ENCODE results near the gene ZBTB14.

Gene ZBTB14

DNA sequence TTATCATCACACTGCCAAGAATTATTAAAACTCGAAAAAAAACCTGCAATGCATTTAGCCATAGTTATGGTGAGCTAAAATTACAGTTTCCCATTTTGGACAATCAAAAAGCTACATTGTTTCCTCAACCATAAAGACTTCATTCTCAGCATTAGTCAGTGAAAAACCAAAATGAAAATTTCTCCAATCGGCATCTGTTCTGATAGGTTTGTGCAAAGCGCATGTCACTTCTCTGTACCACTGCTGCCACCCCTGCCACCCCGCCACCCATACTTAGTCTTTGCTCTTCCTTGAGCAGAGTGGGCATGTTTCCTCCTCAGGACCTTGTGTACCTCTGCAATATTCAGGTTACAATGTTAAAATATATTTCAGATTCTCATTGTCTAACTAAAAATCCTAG lies 7.1 kb upstream of the ZBTB14 start:
- ChIA-PET POLR2A (ENCODE audit: low non-redundant PET) (no interaction called here), CTCF (no interaction called here)
- H3K27ac ChIP-seq, result no peak overlapping the region
- DNase-seq (ENCODE audit: low spot score), result no peak
- TF ChIP-seq, protein P1, sequence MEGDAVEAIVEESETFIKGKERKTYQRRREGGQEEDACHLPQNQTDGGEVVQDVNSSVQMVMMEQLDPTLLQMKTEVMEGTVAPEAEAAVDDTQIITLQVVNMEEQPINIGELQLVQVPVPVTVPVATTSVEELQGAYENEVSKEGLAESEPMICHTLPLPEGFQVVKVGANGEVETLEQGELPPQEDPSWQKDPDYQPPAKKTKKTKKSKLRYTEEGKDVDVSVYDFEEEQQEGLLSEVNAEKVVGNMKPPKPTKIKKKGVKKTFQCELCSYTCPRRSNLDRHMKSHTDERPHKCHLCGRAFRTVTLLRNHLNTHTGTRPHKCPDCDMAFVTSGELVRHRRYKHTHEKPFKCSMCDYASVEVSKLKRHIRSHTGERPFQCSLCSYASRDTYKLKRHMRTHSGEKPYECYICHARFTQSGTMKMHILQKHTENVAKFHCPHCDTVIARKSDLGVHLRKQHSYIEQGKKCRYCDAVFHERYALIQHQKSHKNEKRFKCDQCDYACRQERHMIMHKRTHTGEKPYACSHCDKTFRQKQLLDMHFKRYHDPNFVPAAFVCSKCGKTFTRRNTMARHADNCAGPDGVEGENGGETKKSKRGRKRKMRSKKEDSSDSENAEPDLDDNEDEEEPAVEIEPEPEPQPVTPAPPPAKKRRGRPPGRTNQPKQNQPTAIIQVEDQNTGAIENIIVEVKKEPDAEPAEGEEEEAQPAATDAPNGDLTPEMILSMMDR (conservative IDR thresholded peaks at IDR 0.05; ENCODE audit: low read depth), result no peak

DNA sequence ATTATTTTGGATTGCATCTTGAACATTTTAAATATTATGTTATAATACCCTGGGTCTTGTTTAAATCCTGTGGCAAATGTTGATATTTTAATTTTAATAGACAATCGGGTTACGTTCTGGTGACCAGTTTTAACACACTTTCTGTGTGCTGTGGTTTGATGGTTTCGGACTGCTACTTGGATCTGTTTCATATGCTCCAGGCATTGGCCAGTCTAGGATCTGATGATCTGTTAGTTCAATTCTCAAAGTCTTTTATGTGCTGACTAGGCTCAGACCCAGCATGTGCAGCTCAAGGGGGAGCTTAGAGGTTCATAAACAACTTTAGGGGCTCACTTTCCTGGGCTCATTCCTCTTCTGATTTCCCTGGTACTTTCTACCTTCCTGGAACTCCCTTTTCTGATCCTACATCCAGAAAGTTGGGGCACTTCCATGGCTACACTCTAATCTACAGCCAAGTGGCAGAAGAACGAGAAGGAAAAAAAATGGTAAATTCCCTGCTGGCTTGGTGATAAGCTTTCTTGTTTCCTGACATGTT lies 5.0 kb upstream of the ZBTB14 start:
- no peak for DNase-seq (ENCODE audit: low spot score)
- CTCF ChIA-PET, result no interaction called here
- no peak overlapping the region for H3K27ac ChIP-seq
- TF ChIP-seq, protein P1 (conservative IDR thresholded peaks at IDR 0.05; ENCODE audit: low read depth), result no peak
- POLR2A ChIA-PET (ENCODE audit: low non-redundant PET), result no interaction called here

DNA sequence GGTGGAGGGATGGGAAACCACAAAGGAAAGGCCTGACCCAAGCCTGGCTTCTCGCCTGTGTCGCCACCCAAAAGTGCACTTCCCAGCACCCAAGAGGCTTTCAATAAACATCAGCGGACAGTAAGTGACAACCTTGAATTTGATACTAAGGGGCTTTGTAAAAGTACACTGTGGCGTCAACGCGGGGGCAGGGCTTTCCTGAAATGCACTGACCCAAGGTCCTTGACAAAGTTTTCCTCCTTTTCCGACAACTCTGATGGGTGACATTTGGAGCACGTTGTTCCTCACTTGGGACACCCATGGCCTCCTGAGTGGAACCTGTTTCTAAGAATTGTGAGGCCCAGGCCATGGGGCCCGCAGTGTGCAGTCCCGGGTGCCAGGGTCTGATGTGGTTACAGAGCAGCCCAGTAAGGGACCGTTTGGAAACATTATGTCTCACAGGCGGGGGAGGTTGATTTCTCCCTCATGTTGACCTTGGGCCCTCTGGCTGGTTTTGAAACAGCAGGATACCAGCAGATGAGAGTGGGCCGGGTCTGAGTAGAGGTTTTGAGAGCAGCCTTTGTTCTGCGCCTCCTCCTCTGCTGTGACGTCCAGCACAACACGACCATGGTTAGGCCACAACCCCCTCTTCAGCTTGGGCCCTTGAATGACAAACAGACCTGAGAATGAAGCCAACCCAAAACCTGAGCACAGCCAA lies 2.8 kb upstream of the ZBTB14 start:
- ChIA-PET POLR2A (ENCODE audit: low non-redundant PET) (no interaction called here), CTCF (no interaction called here)
- no peak for DNase-seq (ENCODE audit: low spot score)
- TF ChIP-seq, protein P1 (conservative IDR thresholded peaks at IDR 0.05; ENCODE audit: low read depth), result no peak
- no peak overlapping the region for H3K27ac ChIP-seq

DNA sequence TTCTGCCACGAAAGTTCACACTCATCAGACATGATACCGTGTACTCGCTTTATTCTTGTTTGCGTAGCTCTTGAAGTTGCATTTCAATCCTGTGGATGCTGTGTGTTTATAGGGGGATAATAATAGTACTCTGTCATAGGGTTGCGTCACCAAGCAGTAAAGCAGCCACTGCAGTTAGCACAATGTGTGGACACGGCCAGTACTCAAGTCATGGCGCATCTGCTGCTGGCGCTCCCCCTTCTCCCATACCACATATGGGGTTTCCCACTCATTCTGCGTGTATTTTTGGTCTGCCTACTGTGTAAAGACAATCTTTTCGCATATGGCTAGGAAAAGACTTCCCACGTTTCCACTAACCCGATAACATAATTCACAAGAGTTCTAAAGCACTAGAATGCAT lies 2.1 kb upstream of the ZBTB14 start:
- CTCF ChIA-PET, result no interaction called here

DNA sequence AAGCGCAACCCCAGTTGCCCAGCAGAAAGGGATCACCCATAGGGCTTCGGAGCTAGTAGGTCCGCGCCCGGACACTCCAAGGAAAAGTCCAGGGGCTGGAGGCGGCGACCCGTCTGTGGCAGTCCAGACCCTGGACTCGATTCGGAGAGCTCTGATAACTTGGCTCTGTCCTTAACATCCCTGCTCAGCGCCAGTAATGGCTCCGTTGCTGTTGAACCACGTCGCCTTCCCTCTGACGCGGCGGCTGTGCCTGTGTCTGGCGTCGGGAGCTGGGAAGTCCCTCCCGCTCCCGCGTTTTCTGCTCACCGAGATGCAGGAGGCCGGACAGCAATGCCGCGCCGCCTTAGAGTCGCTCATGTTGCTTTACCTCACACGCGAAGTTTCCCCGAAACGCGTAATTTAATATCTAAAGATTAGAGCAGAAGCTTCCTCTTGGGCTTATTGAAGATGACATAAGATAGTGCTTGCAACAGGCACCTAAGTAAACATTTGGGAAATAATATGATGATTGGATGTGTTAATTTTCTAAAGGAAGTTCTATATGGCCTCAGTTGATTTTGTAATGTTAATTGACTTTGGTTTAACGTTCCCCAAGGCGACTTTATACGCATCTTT lies 1.3 kb upstream of the ZBTB14 start:
- TF ChIP-seq, protein P1 (conservative IDR thresholded peaks at IDR 0.05; ENCODE audit: low read depth), result no peak
- ChIA-PET POLR2A (ENCODE audit: low non-redundant PET) (interaction anchor here (3.3 kb wide), 1 partner anchor 59 kb away, joined by 18 read pairs; no protein-coding TSS in a partner anchor), CTCF (interaction anchor here (0.6 kb wide), 1 partner anchor 56 kb away, joined by 3 read pairs; no protein-coding TSS in a partner anchor)
- H3K27ac ChIP-seq, result peak overlapping the region; percentile 99
- peak; percentile 63 for DNase-seq (ENCODE audit: low spot score)

More for the DNA sequence above, 2.1 kb upstream of the ZBTB14 start:
- DNase-seq (ENCODE audit: low spot score), result no peak
- TF ChIP-seq, protein P1 (conservative IDR thresholded peaks at IDR 0.05; ENCODE audit: low read depth), result no peak
- H3K27ac ChIP-seq, result no peak overlapping the region
- POLR2A ChIA-PET (ENCODE audit: low non-redundant PET), result interaction anchor here (3.3 kb wide), 1 partner anchor 60 kb away, joined by 18 read pairs; no protein-coding TSS in a partner anchor

DNA sequence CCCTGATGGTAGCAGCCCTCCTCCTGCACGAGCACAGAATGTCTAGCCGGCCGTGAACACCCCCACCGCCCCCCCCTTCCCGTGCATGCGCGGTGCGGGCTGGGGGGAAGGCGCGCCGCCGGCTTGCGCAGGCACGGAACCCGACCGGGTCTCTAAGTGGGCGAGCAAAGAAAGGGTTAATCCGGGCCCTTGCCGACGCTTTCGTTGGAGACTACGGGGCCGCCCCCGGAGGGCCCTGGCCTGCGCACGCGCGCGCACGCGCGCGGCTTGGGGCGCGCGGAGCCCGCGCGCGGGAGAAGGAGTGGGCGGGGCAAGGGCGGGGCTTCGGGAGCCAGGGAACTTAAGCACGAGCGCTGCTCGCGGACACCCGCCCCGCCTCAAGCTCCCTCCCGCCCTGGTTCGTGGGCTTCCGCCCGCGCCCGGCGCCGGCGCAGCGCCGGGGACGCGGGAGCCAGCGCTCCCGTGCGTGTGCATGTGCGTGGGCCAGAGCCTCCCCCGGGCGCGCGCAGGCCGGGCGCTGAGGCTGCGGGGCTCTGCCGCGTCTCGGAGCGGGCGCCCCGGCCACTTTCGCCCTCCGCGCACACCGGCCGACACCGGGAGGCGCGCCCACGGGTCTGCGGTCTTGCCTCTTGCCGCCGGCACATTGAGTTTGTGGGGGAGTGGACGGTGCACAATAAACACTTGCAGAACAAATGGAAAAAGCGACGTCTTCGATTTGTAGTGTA lies 617 bp upstream of the ZBTB14 start:
- TF ChIP-seq, protein P1 (conservative IDR thresholded peaks at IDR 0.05; ENCODE audit: low read depth), result no peak
- peak overlapping the region; percentile 99 for H3K27ac ChIP-seq
- ChIA-PET CTCF (interaction anchor here (0.6 kb wide), 1 partner anchor 56 kb away, joined by 3 read pairs; no protein-coding TSS in a partner anchor), POLR2A (ENCODE audit: low non-redundant PET) (interaction anchor here (0.6 to 3.3 kb wide), 2 partner anchors 58 to 81 kb away, joined by 3 to 18 read pairs; no protein-coding TSS in a partner anchor)
- peak; percentile 92 for DNase-seq (ENCODE audit: low spot score)

Measured in RWPE1 (cell line).